Spleen (tissue), 7 donors: ENCODE data around the gene FAIM2.

Source experiments
- CTCF ChIP-seq, 11 experiments: fragments of 200-600 bp in 7 of 11; fragments of 450-650 bp in 4 of 11; sonication (generic) in 4 of 11; IDR thresholded peaks in 8 of 11; conservative IDR thresholded peaks in 3 of 11; 1 replicate in 7 of 11; 2 replicates in 4 of 11; pipeline versions ENCODE4 v1.4.0 to v1.8.0; 2016 to 2021; ENCODE audit warnings: antibody characterized with exemption in 11 of 11, inconsistent platforms in 4 of 11, mild to moderate bottlenecking in 1 of 11
- POLR2A ChIP-seq, 3 donors: fragments of 450-650 bp; IDR thresholded peaks; one replicate each; pipeline ENCODE4 v1.5.1; 2017; ENCODE audit warnings: antibody characterized with exemption in 3 of 3, mild to moderate bottlenecking in 1 of 3
- POLR2AphosphoS5 ChIP-seq, 3 donors: sonication (generic); formaldehyde crosslinking; IDR thresholded peaks; one replicate each; pipeline ENCODE4 v1.5.1; 2017; ENCODE audit warnings: antibody characterized with exemption in 3 of 3
- donor health status: DM: no; HTN: no; CAD: no; lungs with moderate emphysema.
- donor health status: DM: no; HTN: no; CAD: no.
- donor health status: DM: no; HTN: no; CAD: no.

GRCh38 chr12:49882851-49883464, 20.7 kb downstream of the FAIM2 start:
- TF ChIP-seq CTCF (IDR thresholded peaks at IDR 0.05 in 8 of 11, conservative IDR thresholded peaks at IDR 0.05 in 3 of 11) (no peak), POLR2A (IDR thresholded peaks at IDR 0.05) (no peak), POLR2AphosphoS5 (IDR thresholded peaks at IDR 0.05) (no peak)
